ENCODE results near the gene PSMA7.

The PSMA7 gene

GRCh38 chr20:62137092-62137384 is 6.2 kb downstream of the PSMA7 start:
- no peak for DNase-seq (ENCODE audit: low read depth)
- TF ChIP-seq CTCF (IDR thresholded peaks at IDR 0.05; ENCODE audit: low read depth, low read length, missing control alignments), result no peak
- no peak overlapping the region for H3K4me3 ChIP-seq (ENCODE audit: low read depth, low read length)

GRCh38 chr20:62136283-62137091 is 6.7 kb downstream of the PSMA7 start:
- TF ChIP-seq CTCF (IDR thresholded peaks at IDR 0.05; ENCODE audit: low read depth, low read length, missing control alignments), result peak; percentile 71
- DNase-seq (ENCODE audit: low read depth), result no peak
- no peak overlapping the region for H3K4me3 ChIP-seq (ENCODE audit: low read depth, low read length)

GRCh38 chr20:62135573-62136266 is 7.5 kb downstream of the PSMA7 start:
- H3K4me3 ChIP-seq (ENCODE audit: low read depth, low read length), result no peak overlapping the region
- TF ChIP-seq CTCF (IDR thresholded peaks at IDR 0.05; ENCODE audit: low read depth, low read length, missing control alignments), result no peak
- DNase-seq (ENCODE audit: low read depth), result no peak

GRCh38 chr20:62134735-62135231 is 8.4 kb downstream of the PSMA7 start:
- no peak for DNase-seq (ENCODE audit: low read depth)
- no peak for TF ChIP-seq CTCF (IDR thresholded peaks at IDR 0.05; ENCODE audit: low read depth, low read length, missing control alignments)
- no peak overlapping the region for H3K4me3 ChIP-seq (ENCODE audit: low read depth, low read length)

- no peak for DNase-seq (ENCODE audit: low read depth)
- peak; percentile 51 for TF ChIP-seq CTCF (IDR thresholded peaks at IDR 0.05; ENCODE audit: low read depth, low read length, missing control alignments)
- H3K4me3 ChIP-seq (ENCODE audit: low read depth, low read length), result no peak overlapping the region
These were observed 9.3 kb downstream of the PSMA7 start for GRCh38 chr20:62133864-62134263.

GRCh38 chr20:62133051-62133845 is 9.9 kb downstream of the PSMA7 start:
- no peak for DNase-seq (ENCODE audit: low read depth)
- TF ChIP-seq CTCF (IDR thresholded peaks at IDR 0.05; ENCODE audit: low read depth, low read length, missing control alignments), result no peak
- no peak overlapping the region for H3K4me3 ChIP-seq (ENCODE audit: low read depth, low read length)
